Measurements from ENCODE around the gene OSBPL1A. TPM values are rescaled to one million over a fixed set of nuclear protein-coding genes. Genes with fewer than 3 reads are reported as not detected.

OSBPL1A gene
- total RNA-seq: 100 to 1,000 TPM in 2 of 4 donors, 10 to 100 TPM in 2; 61.5 to 227 (median 98.7) TPM

GRCh38 chr18:24397694-24398368, at the start of gene OSBPL1A:
OSBPL1A (minus strand) TSS chr18:24397824; CDS start chr18:24377533, 20,291 bp downstream.
- Histone ChIP-seq H3K4me3 (peak within 1 kb of the TSS; percentile 61 to 82 (median 67)), H3K36me3 (no peaks in the 10 kb centered on the region), H3K27ac (peak within 1 kb of the TSS; percentile 64 to 79 (median 72)), H3K4me1 (peaks cover 5 to 9% of the 10 kb centered on the region in 2 donors), H3K27me3 (peaks cover 28 to 32% (median 30%) of the 10 kb centered on the region in 3 donors), H3K9me3 (no peaks in the 10 kb centered on the region)
- DNase-seq (peak; percentile 71 to 73), ATAC-seq (peak; percentile 69 to 83)
- in situ Hi-C loops (cut with MboI; ENCODE audit: low sequenced_read_pairs in 4 of 4) (no loop called here), intact Hi-C loops (cut with DNase I; ENCODE audit: low total_unique reads) (loop anchor here (2.0 to 10.0 kb wide), 2 partner anchors 29 to 957 kb away; partner anchors contain the start of genes IMPACT and ZNF521)
- TF ChIP-seq POLR2A (IDR thresholded peaks at IDR 0.05): peak; percentile 28 to 67
- no peak for TF ChIP-seq CTCF (IDR thresholded peaks at IDR 0.05 in 4 of 5, conservative IDR thresholded peaks at IDR 0.05 in 1 of 5)

GRCh38 chr18:24446953-24447538, 49.4 kb upstream of the OSBPL1A start:
- intact Hi-C loops (cut with DNase I; ENCODE audit: low total_unique reads) (no loop called here), in situ Hi-C loops (cut with MboI; ENCODE audit: low sequenced_read_pairs in 4 of 4) (loop anchor here in 1 of 4 donors (25.0 kb wide), 1 partner anchor 110 kb away; no protein-coding TSS in a partner anchor)
- no peak overlapping the region for H3K4me3 ChIP-seq
- peaks cover 3 to 57% of the 10 kb centered on the region in 2 donors for H3K36me3 ChIP-seq
- DNase-seq (no peak), ATAC-seq (no peak)
- H3K9me3 ChIP-seq: no peaks in the 10 kb centered on the region
- TF ChIP-seq POLR2A (IDR thresholded peaks at IDR 0.05): no peak
- TF ChIP-seq CTCF (IDR thresholded peaks at IDR 0.05 in 4 of 5, conservative IDR thresholded peaks at IDR 0.05 in 1 of 5): no peak
- H3K27me3 ChIP-seq: no peaks in the 10 kb centered on the region
- H3K4me1 ChIP-seq: no peaks in the 10 kb centered on the region
- no peak overlapping the region for H3K27ac ChIP-seq

GRCh38 chr18:24446453-24446852, 48.8 kb upstream of the OSBPL1A start:
- intact Hi-C loops (cut with DNase I; ENCODE audit: low total_unique reads): no loop called here
- TF ChIP-seq CTCF (IDR thresholded peaks at IDR 0.05 in 4 of 5, conservative IDR thresholded peaks at IDR 0.05 in 1 of 5) (no peak), POLR2A (IDR thresholded peaks at IDR 0.05) (no peak)
- Histone ChIP-seq H3K4me3 (no peak overlapping the region), H3K9me3 (no peaks in the 10 kb centered on the region), H3K27ac (no peak overlapping the region), H3K27me3 (no peaks in the 10 kb centered on the region), H3K36me3 (peaks cover 3 to 56% of the 10 kb centered on the region in 2 donors), H3K4me1 (no peaks in the 10 kb centered on the region)
- in situ Hi-C loops (cut with MboI; ENCODE audit: low sequenced_read_pairs in 4 of 4): loop anchor here in 1 of 4 donors (25.0 kb wide), 1 partner anchor 109 kb away; no protein-coding TSS in a partner anchor
- DNase-seq (no peak), ATAC-seq (no peak)

DNA sequence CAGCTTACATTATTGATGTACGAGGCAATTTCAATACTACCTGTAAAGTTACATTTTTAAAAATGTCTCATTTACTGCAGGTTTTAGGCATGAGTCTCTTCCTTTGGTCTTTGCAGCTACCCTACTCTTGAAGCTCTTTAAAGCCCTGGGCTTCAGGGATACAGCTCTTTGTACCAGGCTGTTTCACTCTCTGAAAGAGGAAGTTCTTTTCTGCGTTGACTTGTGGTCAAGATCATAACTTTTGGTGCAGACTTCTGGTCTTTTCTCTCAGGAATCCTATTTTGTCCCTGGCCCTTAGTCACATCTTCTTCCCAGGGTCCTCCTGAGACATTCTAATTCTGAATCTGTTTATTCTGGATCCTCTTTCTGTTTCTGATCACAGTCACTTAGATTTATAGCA, 46.2 kb upstream of the OSBPL1A start:
- in situ Hi-C loops (cut with MboI; ENCODE audit: low sequenced_read_pairs in 4 of 4): loop anchor here in 1 of 4 donors (25.0 kb wide), 1 partner anchor 107 kb away; no protein-coding TSS in a partner anchor
- no peak for TF ChIP-seq CTCF (IDR thresholded peaks at IDR 0.05 in 4 of 5, conservative IDR thresholded peaks at IDR 0.05 in 1 of 5)
- TF ChIP-seq POLR2A (IDR thresholded peaks at IDR 0.05): no peak

More for the DNA sequence above, 46.2 kb upstream of the OSBPL1A start:
- no peaks in the 10 kb centered on the region for H3K4me1 ChIP-seq
- H3K36me3 ChIP-seq: peaks cover 0 to 53% of the 10 kb centered on the region in 2 donors
- no peaks in the 10 kb centered on the region for H3K9me3 ChIP-seq
- H3K27me3 ChIP-seq: no peaks in the 10 kb centered on the region
- intact Hi-C loops (cut with DNase I; ENCODE audit: low total_unique reads): no loop called here
- no peak for DNase-seq
- H3K4me3 ChIP-seq: no peak overlapping the region
- H3K27ac ChIP-seq: no peak overlapping the region
- ATAC-seq: no peak
